Renal cortex interstitium (tissue), 11 donors: Measurements from ENCODE around the gene FAM47E. TPM values are rescaled to one million over a fixed set of nuclear protein-coding genes. Genes with fewer than 3 reads are reported as not detected.
"Not testable (repeated sequence)": the region's sequence is repeated elsewhere in the genome, so short reads cannot be mapped to it uniquely, and the experiment has no call there.

Source experiments
- DNase-seq, 11 donors: peaks; one replicate each; pipeline ENCODE4 v3.0.0-alpha.2; 2013; ENCODE audit warnings: low read depth in 9 of 11, low spot score in 4 of 11; ENCODE audit errors: extremely low read depth in 1 of 11
- polyA plus RNA-seq, 3 donors: library from polyadenylated mRNA; unstranded; fragments of 120-200 nt; gene quantifications; one replicate each; pipeline ENCODE4 v1.2.1, GENCODE V29; 2013; ENCODE audit not compliant: insufficient read length in 3 of 3

Gene FAM47E
- polyA plus RNA-seq, 3 donors = 5.0 to 12.2 (median 9.2) TPM

GRCh38 chr4:76256032-76256431 lies 4.5 kb downstream of the FAM47E start:
- no peak for DNase-seq

DNA sequence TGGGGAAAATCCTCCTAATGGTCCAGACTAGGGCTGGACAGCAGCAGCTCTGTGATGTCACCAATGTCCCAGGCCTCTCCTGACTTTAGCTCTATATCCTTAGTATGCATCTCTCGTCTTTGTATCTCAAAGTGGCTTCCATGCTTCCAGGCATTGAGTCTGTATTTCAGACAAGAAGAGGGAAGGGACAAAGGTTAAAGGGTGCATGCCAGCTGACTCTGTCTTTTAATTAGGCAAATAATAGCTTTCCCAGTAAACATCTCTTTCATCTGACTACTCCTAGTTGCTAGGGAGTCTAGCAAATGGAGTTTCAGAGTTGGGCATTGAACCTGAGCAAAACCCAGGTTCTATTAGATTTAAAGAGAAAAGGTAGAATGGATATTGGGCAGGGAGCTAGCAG lies 5.4 kb downstream of the FAM47E start:
- no peak for DNase-seq

DNA sequence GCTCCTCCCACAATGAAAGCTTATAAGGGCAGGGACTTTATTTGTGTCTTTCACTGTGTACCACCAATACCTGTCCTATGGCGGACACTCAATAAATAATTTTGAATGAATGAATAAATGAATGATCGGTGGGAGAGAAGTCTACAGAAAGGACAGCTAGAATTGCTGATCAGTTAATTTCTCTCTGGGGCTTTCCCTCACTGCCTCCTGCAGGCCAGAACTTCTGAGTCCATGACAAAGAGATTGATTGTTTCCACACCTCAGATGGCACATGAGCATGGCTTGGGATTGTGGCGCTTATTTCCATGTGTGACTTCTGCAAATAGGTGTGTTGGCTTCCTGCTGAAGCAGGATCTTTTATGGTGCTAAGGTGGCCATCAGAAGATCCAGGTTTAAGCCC lies 6.3 kb downstream of the FAM47E start:
- no peak for DNase-seq

- no peak for DNase-seq
These were observed 9.1 kb downstream of the FAM47E start for GRCh38 chr4:76260571-76260970.

DNA sequence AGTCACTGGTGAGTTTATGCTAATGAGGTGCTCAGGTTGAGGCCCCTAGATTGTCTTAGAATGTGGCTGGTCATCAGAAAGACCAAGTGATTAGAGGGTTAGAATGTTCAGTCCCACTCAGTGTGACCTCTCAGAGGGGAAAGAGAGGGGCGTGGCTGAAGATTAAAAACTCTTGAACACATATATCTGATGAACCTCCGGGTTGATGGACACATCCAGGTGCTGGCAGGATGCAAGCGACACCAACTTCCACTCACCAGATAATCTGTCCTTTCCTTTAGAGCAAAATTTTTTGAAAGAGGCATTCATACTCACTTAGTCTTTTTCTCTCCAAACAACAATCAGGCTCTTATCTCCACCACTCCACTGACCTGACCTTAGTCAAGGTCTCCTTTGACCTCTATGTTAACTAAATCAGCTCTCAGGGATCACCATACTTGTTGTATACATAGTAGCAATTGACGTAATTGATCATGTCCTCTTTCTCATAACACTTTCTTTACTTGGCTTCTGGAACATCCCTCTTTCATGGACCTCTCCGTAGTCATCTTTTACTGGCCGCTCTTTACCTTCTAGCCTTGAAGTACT lies 14.2 kb downstream of the FAM47E start:
- no peak for DNase-seq

- no peak for DNase-seq
These were observed 15.1 kb downstream of the FAM47E start for GRCh38 chr4:76266627-76267026.

DNA sequence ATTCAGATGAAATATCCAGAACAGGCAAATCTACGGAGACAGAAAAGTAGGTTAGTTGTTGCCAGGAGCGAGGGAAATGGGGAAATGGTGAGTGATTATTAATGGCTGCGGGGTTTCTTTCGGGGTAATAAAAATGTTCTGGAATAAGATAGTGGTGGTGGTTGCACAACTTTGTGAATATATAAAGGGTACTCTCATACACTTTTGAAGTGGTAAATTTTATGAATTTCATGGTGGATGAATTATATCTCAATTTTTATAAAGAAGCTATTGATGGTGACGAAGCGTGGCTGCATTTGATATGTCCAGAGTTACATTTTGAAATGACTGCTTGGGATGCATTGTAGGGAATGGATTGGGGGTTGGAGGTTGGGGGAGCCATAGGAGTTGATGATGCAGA lies 16.3 kb downstream of the FAM47E start:
- DNase-seq = no peak

GRCh38 chr4:76270244-76271175 lies 19.0 kb downstream of the FAM47E start:
- DNase-seq = no peak

DNA sequence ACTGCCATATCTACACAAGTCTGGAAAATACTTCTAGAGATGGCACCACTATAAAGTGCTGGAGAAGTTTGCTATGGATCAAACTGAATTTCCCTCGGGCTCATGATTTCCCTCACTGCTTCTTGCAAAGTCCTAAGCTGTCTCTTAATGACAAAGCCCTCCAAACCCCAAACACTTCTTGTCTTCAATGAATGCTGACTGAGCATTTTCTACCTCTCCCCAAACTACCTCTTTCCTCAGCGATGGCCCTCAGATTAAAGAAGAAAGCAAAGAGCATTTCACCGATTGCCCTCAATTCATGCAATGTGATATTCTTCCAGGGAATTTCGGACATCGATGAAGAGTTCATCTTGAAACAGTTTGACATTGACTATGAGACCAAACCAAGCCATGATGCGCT lies 19.7 kb downstream of the FAM47E start:
- DNase-seq = no peak

DNA sequence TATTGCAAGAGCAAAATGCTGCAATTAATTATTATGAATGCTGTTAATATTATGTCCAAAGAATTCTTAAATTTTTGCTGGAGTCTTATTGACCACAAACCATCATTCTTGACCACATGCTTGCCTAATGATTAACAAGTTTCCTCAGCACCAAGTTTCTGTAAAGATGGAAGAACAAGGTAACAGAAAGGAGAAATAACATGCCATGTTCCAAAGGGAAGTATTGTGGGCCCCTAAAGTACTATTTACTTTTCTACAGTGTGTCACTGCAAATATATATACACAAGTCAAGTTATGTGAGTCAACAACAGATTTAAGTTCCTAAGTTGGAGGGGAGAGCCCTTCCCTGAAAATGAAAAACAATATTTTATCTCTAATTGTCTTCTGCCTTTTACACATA lies 20.6 kb downstream of the FAM47E start:
- no peak for DNase-seq

- no peak for DNase-seq
These were observed 21.1 kb downstream of the FAM47E start for GRCh38 chr4:76272582-76272981.

DNA sequence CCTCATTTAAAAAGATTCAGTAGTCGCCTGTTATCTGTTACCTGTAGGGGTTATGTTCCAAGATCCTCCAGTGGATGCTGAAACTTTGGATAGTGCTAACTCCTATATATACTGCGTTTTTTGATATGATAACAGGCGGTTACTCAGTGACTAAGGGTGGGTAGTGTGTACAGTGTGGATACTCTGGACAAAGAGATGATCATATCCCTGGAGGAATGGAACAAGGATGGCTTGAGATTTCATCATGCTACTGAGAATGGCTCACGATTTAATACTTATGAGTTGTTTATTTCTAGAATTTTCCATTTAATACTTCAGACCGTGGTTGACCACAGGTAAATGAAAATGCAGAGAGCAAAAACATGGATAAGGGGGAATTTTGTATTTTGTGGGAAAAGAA lies 21.5 kb downstream of the FAM47E start:
- no peak for DNase-seq

GRCh38 chr4:76275486-76276124 lies 24.1 kb downstream of the FAM47E start:
- no peak for DNase-seq

DNA sequence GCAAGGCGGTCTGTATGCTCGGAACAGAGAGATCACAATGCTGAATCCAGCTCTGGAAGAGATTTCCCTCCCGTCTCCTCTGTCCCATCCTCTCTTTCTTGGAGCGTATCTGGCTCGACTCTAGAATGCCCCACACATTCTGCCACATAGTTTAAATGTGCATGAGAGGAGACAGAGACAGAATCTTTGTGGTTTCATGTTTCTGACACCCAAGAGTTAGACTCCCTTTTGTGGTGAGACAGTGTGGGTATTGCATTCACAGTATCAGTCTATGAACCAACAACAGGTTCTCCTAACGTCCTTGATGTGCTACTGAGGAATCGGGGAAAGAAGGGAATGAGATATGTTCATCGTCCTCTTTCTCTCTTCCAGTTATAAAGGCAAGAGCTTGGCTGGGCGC lies 25.3 kb downstream of the FAM47E start:
- DNase-seq = no peak

DNA sequence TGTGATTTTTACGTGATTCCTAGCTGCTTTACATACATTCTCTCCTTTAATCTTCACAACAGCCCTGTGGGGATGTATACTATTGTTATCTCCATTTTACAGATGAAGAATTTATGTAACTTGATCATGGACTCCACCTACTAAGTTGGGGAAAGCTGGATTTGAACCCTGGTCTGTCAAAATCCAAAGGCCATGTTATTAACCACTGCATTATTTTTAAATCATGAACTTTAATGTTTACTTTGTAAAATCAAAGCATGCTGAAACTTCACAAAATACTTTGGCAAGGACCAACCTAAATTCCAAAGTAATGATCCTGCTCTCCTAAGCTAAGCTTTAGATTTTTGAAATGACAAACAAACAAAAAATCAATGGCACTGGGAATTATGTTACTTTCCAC lies 26.1 kb downstream of the FAM47E start:
- DNase-seq = no peak

DNA sequence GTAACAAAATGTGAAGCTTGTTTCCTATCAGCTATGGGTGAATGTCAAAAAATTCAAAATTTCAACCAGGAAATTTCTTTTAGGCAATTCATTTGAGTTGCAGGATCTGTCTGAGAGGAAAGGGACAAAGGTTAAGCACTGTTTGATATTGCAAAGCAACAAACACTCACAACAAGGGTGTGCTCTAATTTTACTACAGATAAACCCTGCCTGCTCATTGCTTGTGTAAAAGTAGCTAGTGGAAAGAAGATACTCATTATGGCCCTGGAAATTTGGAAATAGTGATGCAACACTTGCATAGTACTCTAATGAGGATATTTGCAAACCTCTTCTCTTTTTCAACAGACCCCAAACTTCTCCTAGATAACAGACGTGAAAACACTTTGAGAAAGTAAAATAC lies 27.1 kb downstream of the FAM47E start:
- no peak for DNase-seq

GRCh38 chr4:76279462-76279861 lies 27.9 kb downstream of the FAM47E start:
- no peak for DNase-seq

- no peak for DNase-seq
These were observed 29.2 kb downstream of the FAM47E start for GRCh38 chr4:76280488-76281441.

- DNase-seq = not testable (repeated sequence)
These were observed 30.1 kb downstream of the FAM47E start for GRCh38 chr4:76281594-76281993.
